ENCODE measurements around the gene PLB1. TPM values are rescaled to one million over a fixed set of nuclear protein-coding genes. Genes with fewer than 3 reads are reported as not detected.
"Not testable (repeated sequence)": the region's sequence is repeated elsewhere in the genome, so short reads cannot be mapped to it uniquely, and the experiment has no call there.

The PLB1 gene
- total RNA-seq, 1 experiment from 2014 or later: 0.40 TPM

DNA sequence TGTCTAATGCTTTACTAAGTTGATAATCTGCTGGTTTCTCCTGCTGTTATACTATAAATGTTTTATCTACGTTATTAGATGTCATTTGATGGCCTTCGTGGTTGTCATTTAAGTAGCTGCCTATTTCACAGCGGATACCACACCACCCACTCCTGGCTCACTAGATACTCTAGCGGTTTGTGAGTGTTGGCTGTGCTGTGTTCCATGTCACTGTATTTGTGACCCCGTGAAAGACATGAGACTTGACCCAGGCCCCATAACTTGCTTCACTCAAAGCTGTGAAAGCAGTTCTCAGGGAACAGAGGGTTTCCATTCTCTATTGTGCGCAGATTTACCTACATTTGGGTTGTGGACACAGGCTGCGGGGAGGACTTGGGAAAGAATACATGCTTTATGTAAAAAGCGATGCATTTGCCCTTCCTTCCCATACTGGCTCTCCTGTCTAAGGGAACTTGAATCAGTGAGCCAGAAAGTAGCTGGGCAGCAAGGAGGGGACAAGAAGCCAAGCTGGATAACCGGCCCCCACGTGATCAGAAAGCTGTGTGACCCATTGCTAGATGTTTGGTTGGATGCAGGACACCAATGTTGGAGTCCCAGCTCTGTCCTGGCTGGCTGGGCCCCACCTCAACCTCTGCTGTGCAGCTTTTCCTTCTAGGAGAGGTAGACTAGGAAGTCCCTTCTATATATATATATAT is 52.2 kb downstream of the PLB1 start:
- DNase-seq (no peak), ATAC-seq (no peak)
- Histone ChIP-seq H3K36me3 (ENCODE audit: low read depth, low read length) (no peaks in the 10 kb centered on the region), H3K27me3 (ENCODE audit: low read length) (no peaks in the 10 kb centered on the region), H3K79me2 (ENCODE audit: low read length) (no peaks in the 10 kb centered on the region), H3K4me1 (ENCODE audit: insufficient read depth, low read length) (peaks cover 11% of the 10 kb centered on the region), H3K9ac (ENCODE audit: low read length) (no peak overlapping the region), H3K27ac (ENCODE audit: low read length) (no peak overlapping the region), H3K9me3 (ENCODE audit: low read length) (no peaks in the 10 kb centered on the region), H3K4me2 (ENCODE audit: low read length) (no peak overlapping the region), H3K9me2 (replicated peaks; ENCODE audit: low read length) (no peaks in the 10 kb centered on the region), H3K4me3 (ENCODE audit: low read length) (no peak overlapping the region), H2AFZ (ENCODE audit: low read length) (no peak overlapping the region), H3F3A (ENCODE audit: low read length, unreplicated experiment) (no peaks in the 10 kb centered on the region), H4K20me1 (ENCODE audit: low read length) (no peaks in the 10 kb centered on the region)
- POLR2A ChIA-PET (ENCODE audit: unreplicated experiment): no interaction called here
- CTCF ChIA-PET: no interaction called here
- BruUV-seq (replicated peaks): no TSS peak
- intact Hi-C loops (cut with micrococcal nuclease): no loop called here
- TF ChIP-seq EZH2phosphoT487 (IDR thresholded peaks at IDR 0.05; ENCODE audit: borderline replicate concordance, low read length) (no peak), EZH2 (IDR thresholded peaks at IDR 0.05; ENCODE audit: low read length, unreplicated experiment) (no peak)
- TF ChIP-seq, protein P1, sequence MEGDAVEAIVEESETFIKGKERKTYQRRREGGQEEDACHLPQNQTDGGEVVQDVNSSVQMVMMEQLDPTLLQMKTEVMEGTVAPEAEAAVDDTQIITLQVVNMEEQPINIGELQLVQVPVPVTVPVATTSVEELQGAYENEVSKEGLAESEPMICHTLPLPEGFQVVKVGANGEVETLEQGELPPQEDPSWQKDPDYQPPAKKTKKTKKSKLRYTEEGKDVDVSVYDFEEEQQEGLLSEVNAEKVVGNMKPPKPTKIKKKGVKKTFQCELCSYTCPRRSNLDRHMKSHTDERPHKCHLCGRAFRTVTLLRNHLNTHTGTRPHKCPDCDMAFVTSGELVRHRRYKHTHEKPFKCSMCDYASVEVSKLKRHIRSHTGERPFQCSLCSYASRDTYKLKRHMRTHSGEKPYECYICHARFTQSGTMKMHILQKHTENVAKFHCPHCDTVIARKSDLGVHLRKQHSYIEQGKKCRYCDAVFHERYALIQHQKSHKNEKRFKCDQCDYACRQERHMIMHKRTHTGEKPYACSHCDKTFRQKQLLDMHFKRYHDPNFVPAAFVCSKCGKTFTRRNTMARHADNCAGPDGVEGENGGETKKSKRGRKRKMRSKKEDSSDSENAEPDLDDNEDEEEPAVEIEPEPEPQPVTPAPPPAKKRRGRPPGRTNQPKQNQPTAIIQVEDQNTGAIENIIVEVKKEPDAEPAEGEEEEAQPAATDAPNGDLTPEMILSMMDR (conservative IDR thresholded peaks at IDR 0.05; ENCODE audit: low read depth, low read length): no peak

DNA sequence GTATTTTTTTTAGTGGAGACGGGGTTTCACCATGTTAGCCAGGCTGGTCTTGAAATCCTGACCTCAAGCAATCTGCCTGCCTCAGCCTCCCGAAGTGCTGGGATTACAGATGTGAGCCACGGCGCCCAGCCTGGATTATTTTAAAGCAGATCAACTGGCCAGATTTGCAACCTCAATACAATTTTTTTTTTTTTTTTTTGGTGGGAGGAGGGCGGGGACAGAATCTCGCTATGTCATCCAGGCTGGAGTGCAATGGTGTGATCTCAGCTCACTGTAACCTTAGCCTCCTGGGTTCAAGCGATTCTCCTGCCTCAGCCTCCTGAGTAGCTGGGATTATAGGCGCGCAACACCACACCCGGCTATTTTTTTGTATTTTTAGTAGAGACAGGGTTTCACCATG is 54.5 kb downstream of the PLB1 start:
- H3K9me3 ChIP-seq (ENCODE audit: low read length); BruUV-seq (replicated peaks); H4K20me1 ChIP-seq (ENCODE audit: low read length); H3K9ac ChIP-seq (ENCODE audit: low read length); intact Hi-C loops (cut with micrococcal nuclease); H2AFZ ChIP-seq (ENCODE audit: low read length); H3K79me2 ChIP-seq (ENCODE audit: low read length); H3K4me2 ChIP-seq (ENCODE audit: low read length); H3K36me3 ChIP-seq (ENCODE audit: low read depth, low read length); H3K4me1 ChIP-seq (ENCODE audit: insufficient read depth, low read length); H3K27me3 ChIP-seq (ENCODE audit: low read length); H3K27ac ChIP-seq (ENCODE audit: low read length); H3K4me3 ChIP-seq (ENCODE audit: low read length); H3F3A ChIP-seq (ENCODE audit: low read length, unreplicated experiment); H3K9me2 ChIP-seq (replicated peaks; ENCODE audit: low read length); POLR2A ChIA-PET (ENCODE audit: unreplicated experiment); DNase-seq; CTCF ChIA-PET; ATAC-seq: not testable (repeated sequence)

DNA sequence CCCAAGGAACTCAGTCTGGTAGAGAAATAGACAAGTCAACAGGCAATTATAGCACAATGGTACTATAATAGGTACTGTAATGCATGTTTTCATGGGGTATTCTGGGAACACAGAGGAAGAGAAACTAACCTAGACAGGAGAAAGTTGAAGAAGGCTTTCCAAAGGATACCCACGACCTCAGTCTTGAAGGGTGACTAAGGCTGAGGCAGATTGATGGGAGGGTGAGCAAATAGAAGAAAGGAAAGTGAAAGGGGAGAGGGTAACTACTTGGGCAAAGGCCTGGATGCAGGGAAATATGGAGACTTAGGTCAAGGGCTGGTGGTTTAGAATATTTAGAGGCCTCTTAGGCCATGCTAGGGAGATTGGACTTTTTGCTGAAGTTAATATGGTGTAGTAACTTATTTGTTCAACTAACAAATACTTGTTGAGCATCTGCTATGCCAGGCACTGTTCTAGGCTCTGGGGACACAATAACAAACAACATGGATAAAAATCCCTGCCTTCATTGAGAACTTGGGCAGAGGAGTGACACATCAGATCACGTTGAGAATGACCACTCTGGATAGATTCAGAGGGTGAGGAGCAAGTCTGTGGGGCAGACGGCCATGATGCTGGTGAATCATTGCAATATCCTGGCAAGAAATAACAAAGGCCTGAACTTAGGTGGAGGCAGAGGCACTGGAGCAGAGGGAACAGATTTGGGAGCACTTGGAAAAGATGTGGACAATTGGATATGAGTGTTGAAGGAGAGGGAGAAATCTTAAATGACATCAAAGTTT is 56.4 kb downstream of the PLB1 start:
- ATAC-seq (no peak), DNase-seq (peak; percentile 31)
- H3K4me2 ChIP-seq (ENCODE audit: low read length): no peak overlapping the region
- ChIA-PET POLR2A (ENCODE audit: unreplicated experiment) (no interaction called here), CTCF (no interaction called here)
- no peaks in the 10 kb centered on the region for H3K36me3 ChIP-seq (ENCODE audit: low read depth, low read length)
- no peaks in the 10 kb centered on the region for H3K9me3 ChIP-seq (ENCODE audit: low read length)
- no peaks in the 10 kb centered on the region for H3K9me2 ChIP-seq (replicated peaks; ENCODE audit: low read length)
- H3K9ac ChIP-seq (ENCODE audit: low read length): no peak overlapping the region
- intact Hi-C loops (cut with micrococcal nuclease): no loop called here
- no peak overlapping the region for H3K4me3 ChIP-seq (ENCODE audit: low read length)
- no peaks in the 10 kb centered on the region for H3K27me3 ChIP-seq (ENCODE audit: low read length)
- no peaks in the 10 kb centered on the region; the same call in 1 of the 2 replicates for H3K4me1 ChIP-seq (ENCODE audit: insufficient read depth, low read length)
- no peaks in the 10 kb centered on the region for H4K20me1 ChIP-seq (ENCODE audit: low read length)
- no peaks in the 10 kb centered on the region for H3F3A ChIP-seq (ENCODE audit: low read length, unreplicated experiment)
- H3K27ac ChIP-seq (ENCODE audit: low read length): no peak overlapping the region
- TF ChIP-seq EZH2phosphoT487 (IDR thresholded peaks at IDR 0.05; ENCODE audit: borderline replicate concordance, low read length): no peak
- TF ChIP-seq, protein P1 (conservative IDR thresholded peaks at IDR 0.05; ENCODE audit: low read depth, low read length): no peak
- TF ChIP-seq EZH2 (IDR thresholded peaks at IDR 0.05; ENCODE audit: low read length, unreplicated experiment): no peak
- no peaks in the 10 kb centered on the region for H3K79me2 ChIP-seq (ENCODE audit: low read length)
- no TSS peak for BruUV-seq (replicated peaks)
- H2AFZ ChIP-seq (ENCODE audit: low read length): no peak overlapping the region
